Neural progenitor cell (in vitro differentiated cells): Measurements from ENCODE around the gene DLG2. TPM values are rescaled to one million over a fixed set of nuclear protein-coding genes. Genes with fewer than 3 reads are reported as not detected.

Source experiments
- DNase-seq: peaks from one replicate; pipeline ENCODE4 v3.0.0-alpha.2; 2016; ENCODE audit warnings: low spot score
- H2AFZ ChIP-seq: fragments of 200-600 bp; sonication (generic); replicated peaks from 2 replicates; pipeline ENCODE4 v1.6.1; 2016; ENCODE audit warnings: antibody characterized with exemption
- H3F3A ChIP-seq: fragments of 200-600 bp; sonication (generic); 2 replicates; pipeline ENCODE4 v1.6.1; 2016; ENCODE audit warnings: antibody characterized with exemption, low read depth
- H3K27ac ChIP-seq: fragments of 200-600 bp; sonication (generic); 2 replicates; pipeline ENCODE4 v1.5.1; 2016; ENCODE audit warnings: mild to moderate bottlenecking
- H3K27me3 ChIP-seq: fragments of 200-600 bp; sonication (generic); 2 replicates; pipeline ENCODE4 v1.6.1; 2016; ENCODE audit warnings: mild to moderate bottlenecking, moderate library complexity
- H3K36me3 ChIP-seq: fragments of 200-600 bp; sonication (generic); 2 replicates; pipeline ENCODE4 v1.5.1; 2016
- H3K4me1 ChIP-seq: fragments of 200-600 bp; sonication (generic); 2 replicates; pipeline ENCODE4 v1.6.1; 2016; ENCODE audit warnings: mixed run types
- H3K4me2 ChIP-seq: fragments of 200-600 bp; sonication (generic); 2 replicates; pipeline ENCODE4 v1.6.1; 2016
- H3K4me3 ChIP-seq: fragments of 200-600 bp; sonication (generic); 2 replicates; pipeline ENCODE4 v1.5.1; 2016
- H3K79me2 ChIP-seq: fragments of 200-600 bp; sonication (generic); 2 replicates; pipeline ENCODE4 v1.6.1; 2016; ENCODE audit warnings: low read depth
- H3K9ac ChIP-seq: fragments of 200-600 bp; sonication (generic); 2 replicates; pipeline ENCODE4 v1.6.1; 2016
- H3K9me3 ChIP-seq: fragments of 200-600 bp; sonication (generic); 2 replicates; pipeline ENCODE4 v1.5.1; 2016; ENCODE audit warnings: low read depth
- H4K20me1 ChIP-seq: fragments of 200-600 bp; sonication (generic); 2 replicates; pipeline ENCODE4 v1.6.1; 2016; ENCODE audit warnings: low read depth
- H3K27ac Mint-ChIP-seq: 3 replicates; pipeline ENCODE4 v1.8.0; 2021; ENCODE audit warnings: mixed read lengths
- H3K27me3 Mint-ChIP-seq: 2 replicates; pipeline ENCODE4 v1.8.0; 2022; ENCODE audit warnings: low read depth, mild to moderate bottlenecking, inconsistent platforms, moderate library complexity, mixed read lengths; ENCODE audit not compliant: insufficient read depth
- H3K36me3 Mint-ChIP-seq: 3 replicates; pipeline ENCODE4 v1.8.0; 2021; ENCODE audit warnings: mixed read lengths
- H3K4me1 Mint-ChIP-seq: 3 replicates; pipeline ENCODE4 v1.8.0; 2021; ENCODE audit warnings: mixed read lengths
- H3K4me3 Mint-ChIP-seq: 3 replicates; pipeline ENCODE4 v1.8.0; 2021; ENCODE audit warnings: mild to moderate bottlenecking, moderate library complexity, mixed read lengths
- H3K9me3 Mint-ChIP-seq: 3 replicates; pipeline ENCODE4 v1.8.0; 2020; ENCODE audit warnings: mixed read lengths
- CTCF ChIP-seq: fragments of 200-600 bp; sonication (generic); IDR thresholded peaks from 2 replicates; pipeline ENCODE4 v1.5.1; 2017; ENCODE audit warnings: antibody characterized with exemption, mild to moderate bottlenecking
- EZH2 ChIP-seq: fragments of 200-600 bp; sonication (generic); IDR thresholded peaks from 2 replicates; pipeline ENCODE4 v1.6.1; 2017; ENCODE audit warnings: antibody characterized with exemption, mild to moderate bottlenecking, moderate library complexity
- EZH2phosphoT487 ChIP-seq: fragments of 200-600 bp; sonication (generic); IDR thresholded peaks from 2 replicates; pipeline ENCODE4 v1.6.1; 2017; ENCODE audit warnings: antibody characterized with exemption
- total RNA-seq: library from RNA; depleted of rRNA; stranded (reverse); fragments of >200 nt; gene quantifications from 2 replicates; pipeline ENCODE4 v1.2.3, GENCODE V29; 2015; ENCODE audit warnings: low replicate concordance

Gene DLG2
- total RNA-seq, 1 donor from 2014 or later, result 7.5 TPM

- Mint-ChIP-seq H3K4me1 (no peaks in the 10 kb centered on the region), H3K36me3 (no peaks in the 10 kb centered on the region), H3K27ac (no peak overlapping the region), H3K9me3 (no peaks in the 10 kb centered on the region), H3K4me3 (no peak overlapping the region), H3K27me3 (no peaks in the 10 kb centered on the region)
- Histone ChIP-seq H3K4me1 (no peaks in the 10 kb centered on the region), H3K27ac (no peak overlapping the region), H3K36me3 (no peaks in the 10 kb centered on the region), H3K4me2 (no peak overlapping the region), H3K4me3 (no peak overlapping the region), H3K9ac (no peak overlapping the region), H3K79me2 (no peaks in the 10 kb centered on the region), H2AFZ (no peak overlapping the region), H3K27me3 (no peaks in the 10 kb centered on the region), H3F3A (no peaks in the 10 kb centered on the region), H4K20me1 (no peaks in the 10 kb centered on the region), H3K9me3 (no peaks in the 10 kb centered on the region)
- DNase-seq, result no peak
- no peak for TF ChIP-seq CTCF
- no peak for TF ChIP-seq EZH2
- TF ChIP-seq EZH2phosphoT487, result no peak
Measured at GRCh38 chr11:84292006-84292405, 1335.1 kb downstream of the DLG2 start.

- H3K27me3 ChIP-seq, result no peaks in the 10 kb centered on the region
- Mint-ChIP-seq H3K9me3 (no peaks in the 10 kb centered on the region), H3K27me3 (no peaks in the 10 kb centered on the region), H3K36me3 (no peaks in the 10 kb centered on the region), H3K4me1 (no peaks in the 10 kb centered on the region), H3K4me3 (no peak overlapping the region), H3K27ac (no peak overlapping the region)
- TF ChIP-seq EZH2 (no peak), EZH2phosphoT487 (no peak), CTCF (no peak)
- DNase-seq, result no peak
- no peak overlapping the region for H3K27ac ChIP-seq
- H2AFZ ChIP-seq, result no peak overlapping the region
- H4K20me1 ChIP-seq, result no peaks in the 10 kb centered on the region
- no peak overlapping the region for H3K4me3 ChIP-seq
- no peaks in the 10 kb centered on the region for H3K4me1 ChIP-seq
- no peaks in the 10 kb centered on the region for H3K36me3 ChIP-seq
- H3K4me2 ChIP-seq, result no peak overlapping the region
- no peaks in the 10 kb centered on the region for H3F3A ChIP-seq
- H3K9ac ChIP-seq, result no peak overlapping the region
- no peaks in the 10 kb centered on the region for H3K9me3 ChIP-seq
- no peaks in the 10 kb centered on the region for H3K79me2 ChIP-seq
Measured at GRCh38 chr11:84290647-84291046, 1336.5 kb downstream of the DLG2 start.

- Histone ChIP-seq H3K36me3 (no peaks in the 10 kb centered on the region), H3K4me3 (no peak overlapping the region), H3K27me3 (no peaks in the 10 kb centered on the region), H3K9ac (no peak overlapping the region), H3K27ac (no peak overlapping the region), H3K79me2 (no peaks in the 10 kb centered on the region), H3K4me1 (no peaks in the 10 kb centered on the region), H3K4me2 (no peak overlapping the region), H3K9me3 (no peaks in the 10 kb centered on the region), H2AFZ (no peak overlapping the region), H3F3A (no peaks in the 10 kb centered on the region), H4K20me1 (no peaks in the 10 kb centered on the region)
- Mint-ChIP-seq H3K27ac (no peak overlapping the region), H3K9me3 (no peaks in the 10 kb centered on the region), H3K4me3 (no peak overlapping the region), H3K27me3 (no peaks in the 10 kb centered on the region), H3K4me1 (no peaks in the 10 kb centered on the region), H3K36me3 (no peaks in the 10 kb centered on the region)
- DNase-seq, result no peak
- TF ChIP-seq CTCF (no peak), EZH2phosphoT487 (no peak), EZH2 (no peak)
Measured at GRCh38 chr11:84289381-84289906, 1337.7 kb downstream of the DLG2 start.
